Measurements from ENCODE around the gene ZFHX3. TPM values are rescaled to one million over a fixed set of nuclear protein-coding genes. Genes with fewer than 3 reads are reported as not detected.

The ZFHX3 gene
- total RNA-seq, 1 donor: 4.0 TPM

DNA sequence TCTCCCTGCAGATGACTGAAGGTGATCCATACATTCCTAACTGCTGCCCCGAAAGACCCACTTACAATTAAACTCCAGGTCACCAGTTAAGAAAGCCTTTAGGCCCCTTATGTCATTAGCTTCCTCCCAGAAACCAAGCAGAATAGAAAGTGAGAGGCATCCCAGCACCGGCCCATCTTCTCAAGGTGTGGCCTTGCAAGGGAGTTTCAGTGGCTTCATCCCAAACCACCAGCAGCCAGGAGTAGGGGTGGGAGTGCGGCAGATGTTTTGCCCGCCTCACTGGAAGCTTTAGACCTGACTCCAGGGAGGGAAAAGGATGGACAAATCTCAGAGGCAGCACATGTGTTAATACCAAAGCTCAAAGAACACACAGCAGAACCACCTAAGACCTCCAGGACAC is 5.1 kb downstream of the ZFHX3 start:
- DNase-seq (ENCODE audit: low read depth in 2 of 3, low spot score in 2 of 3): no peak

DNA sequence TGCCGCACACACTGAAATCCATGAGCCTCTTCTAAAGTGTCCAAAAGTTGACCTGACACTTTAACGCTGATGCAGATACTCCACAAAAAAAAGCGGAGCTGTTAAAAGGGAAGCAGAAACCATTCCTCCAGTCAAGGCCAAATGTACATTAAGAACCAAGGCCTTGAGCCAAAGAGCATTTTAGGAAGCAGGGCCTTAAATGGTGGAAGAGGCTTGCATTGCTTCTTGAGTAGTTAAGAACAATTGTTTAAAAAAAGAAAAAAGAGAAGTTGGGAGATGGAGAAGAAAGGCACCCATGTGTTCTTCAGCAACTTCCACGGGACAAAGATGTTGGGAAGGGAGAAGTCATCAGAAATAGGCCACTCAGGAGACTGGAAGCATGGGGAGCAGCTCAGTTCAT is 6.3 kb downstream of the ZFHX3 start:
- no peak for DNase-seq (ENCODE audit: low read depth in 2 of 3, low spot score in 2 of 3)

DNA sequence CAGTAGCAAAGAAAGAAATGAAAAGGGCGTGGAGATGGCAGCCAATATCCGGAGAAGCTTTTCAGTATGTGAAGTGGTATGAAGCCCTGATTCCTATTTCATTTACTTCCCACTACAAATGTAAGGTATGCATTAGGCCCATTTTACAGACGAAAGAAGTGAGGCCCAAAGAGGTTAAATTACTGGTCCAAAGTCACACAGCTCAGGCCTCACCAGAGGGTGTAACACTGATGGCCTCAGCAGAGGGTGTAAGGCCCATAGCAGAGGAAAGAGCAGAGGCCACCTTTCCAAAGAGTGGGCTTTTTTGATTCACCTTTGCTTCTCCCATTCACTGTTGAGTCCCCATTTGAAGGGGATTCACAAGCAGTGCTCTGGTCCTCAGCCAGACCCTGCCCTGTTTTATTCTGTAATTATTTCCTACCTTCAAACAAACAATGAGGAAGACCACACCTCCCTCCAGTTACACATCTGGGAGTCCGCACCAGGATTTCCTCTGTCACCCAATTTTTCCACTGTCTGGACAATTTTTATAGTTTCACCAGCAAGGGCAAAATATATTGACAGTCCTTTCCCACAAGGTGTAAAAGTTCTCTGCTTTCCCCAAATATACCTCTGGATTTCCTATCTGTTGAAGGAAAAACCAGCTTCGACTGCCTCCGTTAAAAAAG is 7.1 kb downstream of the ZFHX3 start:
- no peak for DNase-seq (ENCODE audit: low read depth in 2 of 3, low spot score in 2 of 3)

DNA sequence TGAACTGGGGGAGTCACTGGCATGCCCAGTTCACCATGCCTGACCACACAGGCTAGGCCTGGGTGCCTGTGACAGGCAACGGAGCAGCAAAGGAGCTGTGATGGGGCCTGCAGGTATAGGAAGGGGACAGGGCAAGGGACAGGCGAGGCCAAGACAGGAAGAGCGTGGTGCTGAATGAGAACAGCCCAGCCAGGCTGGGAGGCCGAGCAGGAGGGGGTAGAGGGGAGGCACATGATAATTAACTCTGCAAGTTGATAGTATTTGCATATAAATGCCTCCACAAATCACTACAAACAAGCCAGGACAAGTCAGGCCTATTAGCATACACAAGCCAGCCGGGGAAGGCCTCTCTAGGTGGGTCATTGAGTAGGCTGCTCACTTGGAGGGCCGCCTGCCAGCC is 7.8 kb downstream of the ZFHX3 start:
- DNase-seq (ENCODE audit: low read depth in 2 of 3, low spot score in 2 of 3): no peak

DNA sequence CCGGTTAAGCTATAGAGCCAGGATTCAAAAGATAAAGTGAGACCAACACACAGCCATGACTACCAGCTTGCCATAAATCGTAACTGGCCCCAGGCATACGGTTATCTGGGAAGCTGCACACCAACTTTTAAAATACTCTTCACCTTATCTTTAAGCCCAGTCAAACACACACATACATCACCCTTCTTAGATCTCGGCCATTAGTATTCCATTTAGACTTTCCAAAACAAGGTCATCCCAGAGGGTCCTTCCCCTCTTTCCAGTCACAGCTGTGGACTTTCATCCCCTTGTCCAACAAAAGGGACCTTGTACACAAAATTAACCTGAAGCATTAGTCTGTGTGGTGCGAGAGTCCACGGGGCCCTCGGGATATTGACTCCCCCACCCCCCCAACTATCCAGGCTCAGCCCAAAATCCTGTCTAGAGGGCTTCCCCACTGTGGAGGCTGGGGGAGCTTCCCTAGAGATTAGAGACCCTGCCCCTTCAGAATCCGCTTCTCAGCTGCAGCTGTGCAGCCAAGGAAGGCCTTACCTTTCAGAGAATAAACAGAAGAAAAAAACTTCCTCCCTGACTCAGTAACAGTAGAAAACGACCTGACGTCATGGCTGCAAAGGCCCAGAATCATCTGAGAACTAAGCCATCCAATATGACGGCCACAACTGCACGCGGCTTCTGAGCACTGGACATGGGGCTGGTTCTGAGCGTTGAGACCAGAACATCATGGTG is 9.9 kb downstream of the ZFHX3 start:
- peak in 1 of 3 donors; percentile 41 for DNase-seq (ENCODE audit: low read depth in 2 of 3, low spot score in 2 of 3)

DNA sequence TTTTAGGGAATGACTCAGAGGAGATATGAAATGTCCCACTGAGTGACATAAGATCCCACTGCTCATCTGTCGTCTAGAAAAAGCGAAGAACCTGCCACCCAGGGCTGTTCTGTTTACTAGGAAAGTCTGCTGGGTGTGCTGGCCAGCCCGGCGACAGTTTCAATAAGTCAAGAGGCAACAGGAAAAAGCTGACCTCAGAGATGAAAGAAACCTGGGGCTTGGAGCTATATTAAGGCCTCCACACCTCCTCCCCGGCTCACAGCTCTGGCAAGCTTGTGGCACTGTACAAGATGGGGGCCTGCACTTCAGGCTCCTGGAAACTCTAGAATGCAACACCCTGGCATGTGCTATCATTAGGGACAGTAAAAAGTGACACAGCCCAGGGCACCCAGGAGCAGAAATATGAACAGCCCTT is 10.6 kb downstream of the ZFHX3 start:
- DNase-seq (ENCODE audit: low read depth in 2 of 3, low spot score in 2 of 3): peak in 2 of 3 donors; percentile 50 to 68

DNA sequence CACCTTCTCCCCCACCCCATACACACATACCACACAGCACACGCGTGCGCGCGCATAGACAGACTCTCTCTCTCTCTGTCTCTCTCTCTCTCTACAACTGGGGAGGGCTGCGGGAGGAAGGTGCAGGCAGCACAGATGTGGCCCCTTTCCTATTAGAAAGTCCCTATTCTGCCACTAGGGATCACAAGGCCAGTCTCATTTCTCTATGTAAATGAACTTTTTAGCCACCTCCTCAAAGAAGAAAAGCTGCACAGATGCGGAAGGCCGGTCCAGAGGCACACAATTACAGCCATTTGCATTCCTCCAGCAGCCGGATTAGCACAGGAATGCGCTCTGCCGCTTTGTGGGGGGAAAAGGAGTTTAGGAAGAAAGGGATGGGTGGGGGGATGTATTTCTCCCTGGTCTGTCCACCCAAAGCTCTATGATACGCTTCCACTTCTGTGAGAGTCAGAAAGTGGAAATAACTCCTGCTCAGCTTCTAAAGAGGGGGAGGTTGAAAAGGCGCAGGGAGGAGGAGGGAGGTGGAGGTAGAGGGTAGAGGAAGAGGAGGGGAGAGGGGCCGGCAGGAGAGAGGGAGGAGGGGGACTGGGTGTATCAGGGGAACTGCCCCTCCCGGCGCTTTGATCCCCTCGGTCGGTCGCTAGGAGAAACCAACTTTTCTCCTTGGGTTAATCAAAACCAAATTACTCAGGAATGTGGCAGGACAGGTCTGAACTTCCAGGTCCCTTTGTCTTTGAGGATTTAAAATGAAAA is 11.7 kb downstream of the ZFHX3 start:
- peak in 2 of 3 donors; percentile 72 to 81 for DNase-seq (ENCODE audit: low read depth in 2 of 3, low spot score in 2 of 3)

DNA sequence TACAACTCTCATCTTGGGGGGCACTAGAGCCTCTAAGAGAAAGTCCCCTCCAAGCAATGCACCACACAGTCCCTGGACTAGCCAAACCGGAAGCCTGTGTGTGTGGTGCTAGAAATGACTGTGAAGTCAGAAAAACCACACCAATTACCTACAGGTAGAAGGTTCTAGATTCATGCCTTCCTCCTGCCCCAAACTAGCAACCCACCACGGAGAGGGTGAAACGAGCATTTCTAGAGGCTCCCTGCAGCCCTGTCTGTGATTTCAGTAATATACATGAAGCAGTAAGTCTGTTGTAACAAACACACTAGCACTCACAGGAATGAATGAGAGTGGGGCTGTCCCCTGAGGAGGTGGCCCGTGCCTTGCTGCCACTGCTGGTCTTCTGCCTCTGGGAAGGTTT is 13.6 kb downstream of the ZFHX3 start:
- no peak for DNase-seq (ENCODE audit: low read depth in 2 of 3, low spot score in 2 of 3)

DNA sequence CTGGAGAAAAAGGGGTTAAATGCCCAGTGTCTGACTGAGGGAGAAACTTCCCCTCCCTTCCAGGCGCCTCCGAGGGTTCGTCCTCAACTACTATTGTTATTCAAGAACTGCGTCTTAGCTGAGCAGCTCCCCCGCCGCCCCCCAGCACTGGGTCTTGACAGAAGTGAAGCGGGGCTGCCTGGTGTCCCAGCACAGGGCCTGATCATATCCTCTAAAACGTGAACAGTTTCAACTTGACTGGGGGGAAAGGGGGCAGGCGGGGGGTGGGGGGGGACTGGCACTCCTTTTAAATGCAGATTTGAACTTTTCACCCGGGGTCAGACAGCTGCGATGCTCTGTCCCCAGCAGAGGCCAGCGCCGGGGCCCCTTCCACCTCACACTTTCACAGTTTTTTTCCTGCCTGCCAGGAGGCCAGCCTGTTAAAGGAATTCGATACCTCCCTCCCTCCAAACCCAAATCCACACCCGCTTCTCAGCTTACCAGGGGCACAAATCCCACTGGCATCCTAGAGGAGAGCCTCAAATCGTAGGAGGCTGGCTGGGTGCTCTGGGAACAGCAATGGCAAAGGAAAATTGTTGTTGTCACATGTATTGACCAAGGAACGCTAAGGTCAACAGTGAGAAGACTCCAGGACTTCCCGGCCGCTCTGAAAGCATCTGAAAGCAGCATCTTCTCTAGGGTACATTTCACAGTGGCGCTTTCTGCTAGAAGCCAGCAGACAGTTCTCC is 14.5 kb downstream of the ZFHX3 start:
- DNase-seq (ENCODE audit: low read depth in 2 of 3, low spot score in 2 of 3): no peak

DNA sequence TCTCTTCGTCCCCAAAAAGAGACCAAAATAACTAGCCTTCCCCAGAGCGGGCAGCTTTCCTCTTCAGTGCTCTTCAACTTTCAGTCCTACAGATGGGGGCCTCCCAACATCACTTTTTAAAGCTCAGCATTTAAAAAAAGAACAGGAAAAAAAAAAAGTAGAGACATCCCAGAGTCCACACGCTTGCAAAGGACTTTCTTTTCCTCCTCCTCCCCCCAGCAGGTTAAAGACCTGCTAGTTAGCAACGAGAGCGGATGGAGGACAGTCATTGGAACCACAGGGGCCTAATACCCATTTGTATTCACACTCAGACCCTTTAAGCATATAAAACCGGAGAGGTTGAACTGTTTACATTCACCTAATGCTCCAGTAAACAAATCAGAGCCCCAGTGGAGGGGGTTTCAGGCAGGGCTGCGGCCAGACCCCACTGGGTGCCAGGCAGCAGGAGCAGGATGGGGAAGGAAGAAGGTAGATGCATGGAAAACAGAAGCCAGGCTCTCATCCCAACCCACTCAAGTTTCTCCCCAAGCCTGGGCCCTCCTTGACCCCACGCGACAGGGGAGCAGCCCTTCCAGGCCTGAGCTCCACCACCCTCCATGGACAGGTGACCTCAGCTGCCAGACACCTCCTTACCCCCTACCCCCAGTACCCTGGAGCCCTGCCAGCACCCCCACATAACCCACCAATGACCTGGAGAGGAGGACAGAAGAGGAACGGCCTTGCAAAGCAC is 15.2 kb downstream of the ZFHX3 start:
- no peak for DNase-seq (ENCODE audit: low read depth in 2 of 3, low spot score in 2 of 3)

DNA sequence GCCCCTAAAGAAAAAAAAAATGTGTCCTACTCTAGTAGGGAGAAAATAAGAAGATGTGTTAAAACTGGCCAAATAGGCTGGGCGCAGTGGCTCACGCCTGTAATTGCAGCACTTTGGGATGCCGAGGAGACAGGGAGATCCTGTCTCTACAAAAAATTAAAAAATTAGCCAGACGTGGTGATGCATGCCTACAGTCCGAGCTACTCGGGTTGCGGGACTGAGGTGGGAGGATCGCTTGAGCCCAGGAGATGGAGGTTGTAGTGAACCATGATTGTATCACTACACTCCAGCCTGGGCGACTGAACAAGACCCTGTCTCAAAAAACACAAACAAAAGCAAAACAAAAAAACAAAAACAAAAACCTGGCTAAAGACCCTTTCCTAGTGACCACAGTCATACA is 15.9 kb downstream of the ZFHX3 start:
- DNase-seq (ENCODE audit: low read depth in 2 of 3, low spot score in 2 of 3): no peak

DNA sequence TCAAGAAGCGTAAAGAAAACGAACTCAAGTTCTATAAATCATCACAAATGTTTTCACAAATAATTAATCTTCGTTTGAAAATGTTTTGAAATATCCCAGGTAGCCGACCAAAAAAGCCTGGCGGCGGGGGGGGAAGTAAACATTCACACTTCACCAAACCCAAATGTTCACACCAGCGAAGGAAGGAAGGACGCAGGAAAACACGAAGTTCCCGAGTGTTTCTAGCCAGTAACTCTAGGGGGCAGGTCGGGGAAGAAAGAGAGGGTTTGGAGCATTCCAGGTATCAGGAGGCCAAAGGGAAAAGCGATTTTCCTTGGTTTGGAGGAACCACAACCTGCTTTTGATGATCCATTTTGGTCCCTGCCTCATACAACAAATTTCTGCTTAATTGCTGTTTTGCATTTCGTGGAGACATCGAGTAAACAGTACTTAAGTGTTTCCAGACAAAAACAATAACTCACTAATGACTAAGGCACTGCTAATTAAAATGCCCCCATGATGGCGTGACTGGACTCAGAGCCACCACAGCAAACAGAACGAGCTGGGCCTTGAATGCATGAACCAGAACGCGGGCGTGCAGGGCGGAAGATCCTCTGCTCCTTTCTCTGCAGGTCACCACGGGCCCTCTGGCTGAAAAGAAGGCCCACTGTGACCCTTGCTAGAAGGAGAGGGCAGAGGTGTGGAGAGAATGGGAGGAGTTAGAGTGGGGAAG is 16.6 kb downstream of the ZFHX3 start:
- DNase-seq (ENCODE audit: low read depth in 2 of 3, low spot score in 2 of 3): no peak

DNA sequence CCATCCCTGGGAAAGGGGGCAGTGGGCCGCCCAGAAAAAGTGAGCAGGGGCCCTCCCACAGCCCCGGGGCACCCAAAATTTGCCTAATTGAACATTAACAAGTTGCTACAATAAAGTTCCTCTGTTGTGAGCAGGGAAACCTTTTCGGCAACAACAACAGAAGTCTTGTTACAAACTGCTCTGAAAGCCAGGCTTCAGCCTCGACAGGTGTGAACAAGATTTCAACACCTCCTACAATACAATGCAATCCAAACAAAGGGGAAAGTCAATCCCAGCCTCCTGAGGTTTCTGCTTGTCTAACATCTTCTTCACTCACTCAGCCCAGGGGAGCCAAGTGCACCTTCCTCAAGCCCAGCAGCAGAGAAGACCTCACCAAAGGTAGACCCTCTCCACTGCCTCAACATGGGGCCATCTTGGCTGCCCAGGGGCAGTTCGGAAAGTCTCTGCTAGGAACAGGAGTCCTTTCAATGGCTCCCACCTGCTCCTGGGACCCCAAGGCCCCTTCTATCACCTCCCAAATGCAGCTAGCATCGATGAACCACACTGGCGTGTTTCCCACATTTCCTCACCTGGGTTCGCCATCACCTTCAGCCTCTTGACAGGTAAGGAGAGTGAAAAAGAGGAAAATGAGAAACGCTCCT is 19.1 kb downstream of the ZFHX3 start:
- no peak for DNase-seq (ENCODE audit: low read depth in 2 of 3, low spot score in 2 of 3)

DNA sequence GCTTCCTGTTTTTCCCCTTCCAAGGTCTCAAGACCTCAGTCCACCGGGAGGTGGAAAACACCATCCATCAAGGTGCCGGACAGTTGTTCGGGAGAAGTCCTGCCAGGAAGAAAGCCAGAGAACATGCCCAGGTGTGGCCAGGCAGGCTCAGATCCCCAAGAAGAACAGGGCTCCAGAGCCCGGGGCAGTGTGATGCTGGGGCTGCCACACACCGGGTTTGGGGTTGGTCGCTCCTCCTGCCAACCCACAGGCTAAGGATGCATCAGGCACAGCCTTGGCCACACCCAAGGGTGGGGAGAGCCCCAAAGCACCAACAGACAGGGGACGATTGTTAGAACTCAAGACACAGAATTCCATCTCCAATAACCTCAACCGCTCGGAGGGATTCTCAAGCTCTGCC is 19.7 kb downstream of the ZFHX3 start:
- no peak for DNase-seq (ENCODE audit: low read depth in 2 of 3, low spot score in 2 of 3)

DNA sequence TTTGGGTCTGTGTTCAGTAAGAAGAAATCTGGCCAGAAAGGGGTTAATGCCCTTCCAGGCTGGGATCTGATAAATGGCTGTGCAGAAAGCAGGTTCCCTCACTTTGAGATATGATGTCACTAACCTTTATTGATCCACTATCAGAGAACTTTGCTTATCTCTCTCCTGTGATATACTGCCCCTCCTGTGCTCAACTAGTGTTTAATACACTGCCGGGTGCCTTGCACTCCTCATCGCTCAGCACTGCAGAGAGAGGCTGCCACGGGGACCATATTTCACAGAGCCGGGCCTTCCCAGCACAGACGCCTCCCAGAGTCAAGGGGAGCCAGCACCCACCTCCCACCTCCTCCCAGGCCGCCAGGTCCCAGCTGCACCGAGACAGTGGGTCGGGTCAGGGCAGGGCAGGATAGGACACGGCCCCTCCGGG is 20.2 kb downstream of the ZFHX3 start:
- no peak for DNase-seq (ENCODE audit: low read depth in 2 of 3, low spot score in 2 of 3)

DNA sequence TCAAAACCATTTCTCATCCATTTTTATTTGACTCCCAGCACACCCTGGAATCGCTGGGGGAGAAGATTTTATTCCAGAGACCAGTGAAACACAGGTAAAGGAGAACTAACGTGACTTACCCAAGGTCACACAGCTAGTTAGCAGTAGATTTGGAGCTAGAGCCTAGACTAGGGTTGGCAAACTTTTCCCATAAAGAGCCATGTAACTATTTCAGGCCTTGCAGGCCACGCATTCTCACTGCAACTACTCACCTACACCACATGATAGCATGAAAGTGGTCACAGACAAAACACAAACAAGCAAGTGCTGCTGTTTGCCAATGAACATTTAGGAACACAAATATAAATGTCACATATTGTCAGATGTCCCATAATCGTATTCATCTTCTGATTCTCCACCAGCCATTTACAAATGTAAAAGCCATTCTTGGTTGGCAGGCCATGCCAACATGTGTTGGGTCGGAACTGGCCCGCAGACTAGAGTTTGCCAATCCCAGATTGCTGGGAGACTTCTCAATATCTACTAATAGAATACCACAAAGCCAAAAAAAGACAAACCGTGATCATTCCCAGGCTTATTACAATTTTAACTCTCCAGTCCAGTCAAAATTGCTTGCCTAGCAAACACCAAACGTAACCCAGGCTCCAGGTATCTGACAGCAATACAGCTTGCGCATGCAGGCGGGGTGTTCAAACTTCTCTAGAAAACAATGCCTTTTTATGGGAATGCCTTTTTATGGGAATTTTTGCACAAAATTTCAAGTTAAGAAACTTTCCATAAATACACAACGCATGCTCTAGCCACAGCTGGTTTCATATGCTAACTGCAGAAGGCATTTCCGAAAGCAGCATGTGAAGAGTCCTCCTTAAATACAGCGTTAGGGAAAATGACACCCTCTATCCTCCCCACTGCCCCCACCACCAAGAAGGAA is 20.9 kb downstream of the ZFHX3 start:
- DNase-seq (ENCODE audit: low read depth in 2 of 3, low spot score in 2 of 3): no peak

DNA sequence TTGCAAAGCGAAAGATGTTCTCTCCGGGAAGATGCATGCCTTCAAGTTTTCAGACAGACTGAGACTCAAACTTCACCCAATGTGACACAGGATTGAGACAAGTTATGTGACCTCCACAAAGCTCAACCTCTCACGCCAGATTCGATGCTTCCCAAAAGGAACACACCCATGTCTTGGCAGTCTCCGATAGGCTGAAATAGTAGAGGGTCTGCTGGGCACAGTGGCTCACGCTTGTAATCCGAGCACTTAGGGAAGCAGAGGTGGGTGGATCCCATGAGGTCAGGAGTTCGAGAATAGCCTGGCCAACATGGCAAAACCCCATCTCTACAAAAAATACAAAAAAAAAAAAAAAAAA is 22.1 kb downstream of the ZFHX3 start:
- no peak for DNase-seq (ENCODE audit: low read depth in 2 of 3, low spot score in 2 of 3)

DNA sequence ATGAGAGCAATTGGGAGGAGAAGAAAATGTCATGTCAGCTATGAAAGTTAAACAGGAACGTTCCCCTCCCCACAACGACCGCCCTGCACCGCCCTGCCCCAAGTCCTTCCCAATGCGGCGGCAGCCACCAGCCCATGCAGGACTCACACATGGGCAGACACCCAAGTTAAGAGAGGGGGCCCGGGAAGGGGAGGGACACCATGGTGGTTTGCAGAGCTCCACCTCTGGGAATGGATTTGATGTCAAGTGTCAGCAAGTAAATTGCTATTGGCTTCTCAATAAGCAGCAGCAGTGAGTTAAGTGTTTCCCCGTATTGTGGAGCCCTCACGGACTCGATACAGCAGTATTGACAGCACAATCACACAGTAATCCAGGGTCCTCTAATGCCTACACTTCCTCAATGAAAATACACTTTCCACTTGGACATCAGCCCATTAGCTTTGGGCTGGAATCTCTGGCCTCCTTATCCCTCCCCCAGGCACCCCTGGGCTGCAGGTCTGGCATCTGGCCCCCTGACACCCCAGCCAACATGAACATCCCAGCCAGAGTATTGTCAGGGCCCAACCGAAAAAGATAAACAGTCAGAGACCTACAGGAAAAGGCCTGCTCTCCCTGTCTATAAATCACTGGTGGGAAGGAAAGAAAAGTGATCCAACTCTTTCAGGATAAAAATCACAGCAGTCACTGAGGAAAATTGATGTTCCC is 22.6 kb downstream of the ZFHX3 start:
- DNase-seq (ENCODE audit: low read depth in 2 of 3, low spot score in 2 of 3): no peak

Measured in hematopoietic multipotent progenitor cell (in vitro differentiated cells).